Mesenteric fat pad (tissue), 1 donor: ENCODE data around the gene SLCO4C1. TPM values are rescaled to one million over a fixed set of nuclear protein-coding genes. Genes with fewer than 3 reads are reported as not detected.

Experiments used
- DNase-seq: peaks from one replicate; pipeline ENCODE4 v3.0.0-alpha.2; 2020; ENCODE audit warnings: low spot score
- total RNA-seq: library from RNA; stranded (reverse); fragmentation: NEBNext Ultra II Directional; extraction: Animal tissue kit (Norgen Biotek cat#: 25700); gene quantifications from one replicate; pipeline ENCODE4 v1.2.1, GENCODE V29; 2021
- donor health status: DM: yes; HTN: yes; CAD: no.

Gene SLCO4C1
- total RNA-seq, 1 donor from 2014 or later: 0.58 TPM

DNA sequence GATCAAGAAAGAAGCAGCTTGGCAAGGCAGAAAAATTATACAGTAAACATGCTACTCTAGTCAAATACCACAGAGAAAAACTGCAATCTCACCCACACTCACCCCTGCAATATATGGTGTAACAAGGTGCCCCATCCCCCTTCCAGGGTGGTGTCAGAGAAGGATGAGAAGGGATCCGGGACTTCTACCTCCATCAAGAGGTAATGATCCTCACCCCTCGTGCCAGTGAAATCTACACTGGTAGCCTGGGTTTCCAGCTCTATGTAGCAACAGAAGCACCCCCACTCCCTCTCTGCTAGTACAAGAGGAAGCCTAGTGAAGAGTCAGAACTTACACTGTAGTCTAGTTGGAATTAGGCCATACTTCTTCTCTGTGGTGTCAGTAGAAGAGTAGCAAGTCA lies 18.9 kb downstream of the SLCO4C1 start:
- no peak for DNase-seq

DNA sequence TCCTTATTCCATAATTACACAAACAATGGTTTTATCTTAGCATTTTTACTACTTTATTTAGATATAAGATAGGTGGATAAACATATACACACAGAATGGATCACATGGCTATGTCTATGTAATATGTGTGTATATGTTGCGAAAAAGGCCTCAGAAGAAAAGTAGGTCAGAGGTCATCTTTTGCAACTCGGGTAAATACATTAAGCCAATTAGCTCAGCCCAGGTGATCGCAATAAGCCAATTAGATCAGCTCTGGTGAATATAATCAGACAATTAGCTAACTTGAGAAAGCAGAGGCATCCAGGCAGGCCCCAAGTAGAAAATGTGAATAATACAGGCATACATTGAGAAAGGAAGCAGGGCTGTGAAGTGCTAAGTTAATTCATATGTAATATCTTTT lies 24.3 kb downstream of the SLCO4C1 start:
- no peak for DNase-seq

DNA sequence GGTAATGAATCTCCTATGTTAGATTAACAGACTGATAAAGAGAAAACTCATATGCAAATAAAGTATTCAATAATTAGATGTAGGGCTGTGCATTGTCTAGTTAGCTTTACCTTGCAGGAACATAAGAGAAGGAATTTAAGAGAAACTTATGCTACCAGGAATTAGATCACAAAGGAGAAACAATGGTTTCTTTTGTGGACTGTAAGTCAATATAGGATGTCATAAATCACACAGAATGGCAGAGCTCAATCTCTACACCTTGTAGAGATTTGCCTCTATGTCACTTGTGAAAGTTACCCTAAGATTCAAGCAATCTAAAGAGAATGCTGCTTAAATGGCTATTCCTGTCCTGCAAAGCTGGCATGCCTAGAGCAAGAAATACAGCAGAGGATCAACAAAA lies 26.0 kb downstream of the SLCO4C1 start:
- DNase-seq: no peak

DNA sequence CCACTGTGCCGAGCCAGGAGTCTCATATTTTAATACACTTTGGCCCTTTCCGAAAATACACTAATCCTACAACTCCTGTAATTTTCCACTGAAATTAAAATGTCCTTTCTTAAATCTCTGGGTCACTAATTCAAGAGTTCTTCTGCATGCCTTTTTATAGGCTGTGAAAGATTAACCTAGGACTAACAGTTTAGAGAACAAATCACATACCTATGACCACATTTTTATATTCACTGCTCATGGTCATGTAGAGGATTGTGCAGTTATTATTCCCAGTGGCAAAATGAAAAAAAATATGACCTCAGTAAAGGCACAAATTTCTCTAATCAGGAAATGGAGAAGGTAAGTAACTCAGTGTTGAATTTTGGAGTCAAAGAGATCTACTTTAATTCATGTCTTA lies 33.4 kb downstream of the SLCO4C1 start:
- DNase-seq: no peak

DNA sequence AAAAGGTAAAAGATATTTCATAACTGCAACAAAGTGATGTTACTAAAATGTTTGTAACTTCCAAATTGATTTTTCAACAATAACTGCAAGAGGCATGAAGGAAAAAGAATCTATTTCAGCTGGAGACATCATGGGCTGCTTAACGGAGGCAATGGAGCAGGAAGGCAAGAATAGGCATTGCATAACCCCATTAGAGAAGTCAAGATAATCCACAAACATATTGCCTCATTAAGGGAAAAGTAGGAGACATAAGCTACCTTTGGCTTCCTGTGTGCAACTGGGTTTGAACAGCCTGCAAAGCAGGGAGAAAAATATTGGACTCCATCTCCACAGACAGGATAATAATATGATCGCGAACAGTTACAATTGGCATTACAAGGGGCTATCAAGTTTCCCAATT lies 46.7 kb downstream of the SLCO4C1 start:
- DNase-seq: no peak

- no peak for DNase-seq
Measured at GRCh38 chr5:102243213-102243612, 52.9 kb downstream of the SLCO4C1 start.

GRCh38 chr5:102241809-102242421 lies 54.2 kb downstream of the SLCO4C1 start:
- DNase-seq: no peak

- DNase-seq: no peak
Measured at GRCh38 chr5:102231693-102232619, 64.1 kb downstream of the SLCO4C1 start.

DNA sequence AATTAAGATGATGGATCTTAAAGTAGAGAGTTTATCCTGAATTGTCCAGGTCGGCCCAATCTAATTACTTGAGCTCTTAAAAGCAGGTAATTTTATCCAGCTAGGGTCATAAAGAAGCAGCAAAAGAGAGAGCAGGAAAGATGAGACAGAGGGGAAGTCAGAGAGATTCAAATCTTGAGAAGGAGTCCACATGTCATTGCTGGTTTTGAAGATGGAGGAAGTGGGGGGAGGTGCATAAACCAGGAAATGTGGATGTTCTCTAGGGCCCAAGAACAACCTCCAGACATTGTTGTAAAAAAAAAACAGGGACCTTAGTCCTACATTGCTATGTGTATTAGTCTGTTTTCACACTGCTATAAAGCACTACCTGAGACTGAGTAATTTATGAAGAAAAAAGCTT lies 66.4 kb downstream of the SLCO4C1 start:
- DNase-seq: no peak

- DNase-seq: no peak
Measured at GRCh38 chr5:102226321-102226720, 69.8 kb downstream of the SLCO4C1 start.

DNA sequence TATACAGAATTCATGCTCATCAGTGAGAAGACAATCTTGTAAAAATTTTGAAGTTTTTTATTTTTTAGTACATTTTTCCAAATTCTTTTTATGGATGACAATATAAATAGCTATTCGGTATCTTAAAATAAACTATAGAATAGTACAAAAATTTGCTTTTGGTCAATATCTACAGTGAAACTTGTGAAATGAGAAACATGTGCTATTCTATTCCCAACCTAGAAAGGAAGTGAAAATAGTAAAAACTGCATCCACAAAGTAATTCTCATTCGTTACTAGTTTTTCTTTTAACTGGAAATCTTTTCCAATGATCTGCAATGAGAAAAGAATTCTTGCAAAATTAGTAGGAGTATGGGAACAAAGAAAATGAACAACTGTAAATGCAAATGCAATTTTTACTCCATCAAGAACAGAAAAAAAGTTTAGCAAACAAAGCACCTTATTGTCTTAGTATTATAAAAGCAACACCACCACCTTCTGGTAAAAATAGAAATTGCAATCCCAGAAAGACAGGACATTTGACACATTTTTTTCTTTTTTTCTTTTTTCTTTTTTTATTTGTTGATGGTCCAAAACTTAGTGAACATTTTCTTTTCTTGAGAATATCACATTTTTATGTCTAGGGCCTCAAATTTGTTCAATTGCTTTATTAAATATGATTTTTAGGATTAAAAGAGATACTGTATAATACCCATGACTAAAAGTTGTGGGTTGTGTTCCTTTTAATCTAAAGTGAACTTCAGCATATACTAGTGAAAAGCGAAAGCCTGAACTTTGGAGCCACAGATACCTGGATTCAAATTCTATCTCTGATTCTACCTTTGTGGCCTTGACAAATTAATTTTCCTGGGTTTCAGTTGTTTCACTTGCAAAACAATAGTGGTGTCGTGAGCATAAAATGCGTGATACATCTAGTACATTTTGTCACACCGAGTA lies 72.3 kb downstream of the SLCO4C1 start:
- DNase-seq: no peak

DNA sequence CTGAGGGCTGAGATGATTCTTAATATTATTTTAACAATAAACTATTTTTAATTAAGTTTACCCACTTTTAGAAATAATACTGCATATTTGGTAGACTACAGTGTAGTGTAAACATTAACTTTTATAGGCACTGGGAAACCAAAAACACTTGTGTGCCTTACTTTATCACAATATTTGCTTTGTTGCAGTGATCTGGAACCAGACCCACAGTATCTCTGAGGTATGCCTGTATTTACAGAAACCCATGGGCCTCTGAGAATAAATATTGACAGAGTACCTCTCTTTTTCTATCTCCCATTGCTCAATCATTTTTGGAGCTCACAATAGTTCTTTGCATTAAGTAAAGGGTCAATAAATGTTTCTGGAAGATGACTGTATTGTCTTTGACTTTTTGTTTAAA lies 73.3 kb downstream of the SLCO4C1 start:
- DNase-seq: no peak

DNA sequence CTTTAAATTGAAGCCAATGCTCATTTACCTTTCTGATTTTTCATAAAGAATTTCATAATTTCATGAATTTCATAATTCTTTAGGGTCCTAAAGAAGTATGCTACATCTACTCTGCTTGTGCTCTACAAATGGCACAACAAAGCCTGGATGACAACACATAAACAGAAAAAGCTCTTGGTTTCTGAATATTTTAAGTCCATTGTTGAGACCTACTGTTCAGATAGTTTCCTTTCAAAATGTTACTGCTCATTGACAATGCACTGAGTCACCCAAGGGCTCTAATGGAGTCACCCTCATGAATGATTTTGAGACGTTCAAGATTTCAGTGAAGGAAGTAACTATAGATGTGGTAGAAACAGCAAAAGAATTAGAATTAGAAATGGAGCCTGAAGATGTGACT lies 74.1 kb downstream of the SLCO4C1 start:
- no peak for DNase-seq

DNA sequence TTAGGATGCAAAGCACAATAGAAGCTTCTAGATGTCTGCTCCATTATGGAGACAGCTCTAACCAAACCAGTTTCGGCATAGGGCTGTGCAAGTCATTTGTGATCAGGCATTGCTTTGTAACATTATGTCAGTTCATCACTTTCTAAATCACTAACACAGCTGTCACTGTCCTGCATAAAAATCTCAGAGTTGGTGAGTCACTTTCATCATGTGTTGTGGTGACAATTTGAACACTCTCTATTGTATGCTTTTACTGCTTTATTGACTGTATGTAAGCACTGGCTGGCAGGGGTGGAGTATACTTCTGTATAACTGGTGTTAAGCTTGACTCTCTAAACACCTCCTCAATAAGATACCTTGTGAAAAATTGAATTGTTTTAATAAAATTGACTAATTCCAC lies 77.9 kb downstream of the SLCO4C1 start:
- no peak for DNase-seq

DNA sequence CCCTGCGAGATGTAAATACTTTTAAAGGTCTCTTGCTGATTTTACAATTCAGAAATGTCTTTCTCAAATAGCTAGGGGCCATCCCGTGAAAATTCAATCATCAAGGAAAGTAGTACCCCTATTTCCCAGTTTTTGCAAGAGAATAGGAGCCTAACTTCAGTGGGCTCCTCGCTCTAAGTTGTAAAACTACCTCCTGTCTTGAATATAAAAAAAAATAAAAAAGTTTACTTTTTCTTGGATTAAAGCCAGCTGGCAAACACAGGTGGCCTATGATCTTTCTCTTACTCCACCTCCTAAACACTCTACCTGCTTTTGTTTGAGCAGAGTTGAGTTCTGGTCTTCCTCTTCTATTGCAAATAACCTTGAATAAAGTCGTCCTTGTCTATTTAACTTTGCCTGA lies 79.4 kb downstream of the SLCO4C1 start:
- no peak for DNase-seq

DNA sequence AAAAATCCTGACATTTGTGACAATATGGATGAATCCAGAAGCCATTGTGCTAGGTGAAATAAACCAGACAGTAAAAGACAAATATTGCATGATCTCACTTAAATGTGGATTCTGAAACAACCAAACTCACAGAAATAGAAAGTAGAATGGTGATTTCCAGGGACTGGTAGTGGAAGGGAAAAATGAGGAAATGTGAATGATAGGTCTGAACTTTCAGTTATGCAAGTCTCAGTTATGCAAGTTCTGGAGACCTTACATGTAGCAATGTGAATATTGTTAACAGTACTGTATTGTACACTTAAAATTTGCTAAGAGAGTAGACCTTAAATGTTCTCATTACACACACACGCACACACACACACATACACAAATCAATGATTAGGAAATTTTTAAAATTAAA lies 84.9 kb downstream of the SLCO4C1 start:
- DNase-seq: no peak

DNA sequence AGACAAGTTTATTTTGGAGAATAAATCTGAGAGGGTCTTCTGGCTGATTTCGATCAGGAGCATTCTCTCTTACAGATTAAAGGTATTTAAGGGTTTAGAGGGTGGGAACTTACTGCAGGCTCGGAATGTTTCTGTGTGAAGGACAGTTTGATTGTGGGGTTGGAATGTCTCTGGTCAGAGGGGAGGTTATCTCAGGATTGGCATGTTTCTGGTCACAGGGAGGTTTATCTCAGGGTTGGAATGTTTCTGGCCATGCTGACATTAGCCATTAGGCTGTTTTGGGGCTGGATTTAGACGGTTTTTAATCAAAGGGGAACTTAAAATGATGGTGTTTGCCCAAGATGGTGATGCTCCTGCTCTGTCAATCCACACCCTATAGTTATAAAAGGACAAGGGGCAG lies 95.2 kb downstream of the SLCO4C1 start:
- no peak for DNase-seq

DNA sequence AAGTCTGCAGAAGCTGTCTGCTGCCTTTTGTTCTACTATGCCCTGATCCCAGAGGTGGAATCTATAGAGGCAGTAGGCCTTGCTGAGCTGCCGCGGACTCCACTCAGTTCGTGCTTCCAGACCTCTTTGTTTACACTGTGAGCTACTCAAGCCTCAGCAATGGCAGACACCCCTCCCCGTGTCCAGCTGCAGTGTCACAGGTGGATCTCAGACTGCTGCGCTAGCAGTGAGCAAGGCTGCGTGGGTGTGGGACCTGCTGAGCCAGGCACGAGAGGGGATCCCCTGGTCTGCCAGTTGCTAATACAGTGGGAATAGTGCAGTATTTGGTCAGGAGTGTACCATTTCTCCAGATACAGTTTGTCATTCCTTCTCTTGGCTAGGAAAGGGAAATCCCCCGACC lies 99.6 kb downstream of the SLCO4C1 start:
- no peak for DNase-seq
